ENCODE results near the gene MRPL48.

Gene MRPL48

DNA sequence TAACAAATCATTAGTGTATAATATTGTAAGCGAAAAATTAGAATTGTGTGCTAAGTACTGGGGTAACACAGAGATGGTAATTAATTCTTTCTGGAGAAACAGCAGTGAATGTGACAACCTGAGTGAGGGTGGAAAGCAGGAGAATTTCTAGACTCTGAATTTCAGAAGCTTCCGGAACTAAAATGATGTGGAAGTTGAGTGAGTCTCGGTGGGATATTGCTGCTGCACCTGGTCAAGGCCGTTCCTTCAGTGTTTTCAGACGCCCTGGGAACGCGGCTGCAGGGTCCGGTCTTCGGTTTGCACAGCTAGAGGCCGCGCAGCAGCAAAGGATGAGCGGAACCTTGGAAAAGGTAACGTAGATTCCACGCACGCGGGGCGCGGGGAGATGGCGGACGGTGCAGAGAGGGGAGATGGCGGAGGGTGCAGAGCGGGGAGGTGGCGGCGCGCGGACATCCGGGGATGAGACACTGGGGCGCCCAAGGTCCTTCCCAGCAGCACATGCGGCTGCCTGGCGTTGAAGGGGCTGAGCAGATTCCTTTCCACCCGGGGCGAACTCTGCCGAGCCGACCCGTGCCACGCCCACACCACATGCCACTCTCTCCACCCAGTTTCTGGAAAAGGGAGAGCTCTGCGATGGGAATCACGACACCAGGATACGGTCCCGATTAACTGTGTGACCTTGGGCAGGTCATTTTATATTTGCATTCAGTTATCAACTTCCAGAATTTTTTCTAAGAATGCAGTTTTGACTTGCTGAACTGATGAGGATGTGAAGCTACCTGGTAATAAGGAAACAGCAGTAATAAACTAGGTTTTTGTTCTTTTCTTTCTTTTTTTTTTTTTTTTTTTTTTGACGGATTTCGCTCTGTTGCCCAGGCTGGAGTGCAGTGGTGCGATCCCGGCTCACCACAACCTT lies at the start of gene MRPL48:
Gene MRPL48, plus strand, starts transcription at position 232 of the 916 bp plus-strand sequence. Its CDS starts 98 bp downstream, at position 330.
- Histone ChIP-seq H3F3A (ENCODE audit: insufficient read depth) (peaks cover 14% of the 10 kb centered on the region; the same call in 1 of the 2 replicates), H4K20me1 (ENCODE audit: low read depth, low read length) (no peaks in the 10 kb centered on the region), H3K4me3 (ENCODE audit: insufficient read depth, low read length, poor library complexity, severe bottlenecking) (peak within 1 kb of the TSS; percentile 90), H3K9ac (ENCODE audit: low read length) (peak within 1 kb of the TSS; percentile 82), H3K4me2 (ENCODE audit: low read depth, low read length, poor library complexity, severe bottlenecking) (peak within 1 kb of the TSS; percentile 83), H3K27me3 (ENCODE audit: low read length) (no peaks in the 10 kb centered on the region), H3K36me3 (ENCODE audit: low read length) (no peaks in the 10 kb centered on the region), H2AFZ (ENCODE audit: low read depth, low read length, severe bottlenecking) (peak within 1 kb of the TSS; percentile 98), H3K27ac (ENCODE audit: low read depth, low read length) (peak within 1 kb of the TSS; percentile 92), H3K9me2 (replicated peaks; ENCODE audit: insufficient read depth, low read length) (no peaks in the 10 kb centered on the region), H3K79me2 (ENCODE audit: insufficient read depth, low read length) (peaks cover 41% of the 10 kb centered on the region), H3K9me3 (ENCODE audit: insufficient read depth, low read length) (no peaks in the 10 kb centered on the region)
- TF ChIP-seq CTCF (IDR thresholded peaks at IDR 0.05; ENCODE audit: insufficient read depth, low read length, poor library complexity, severe bottlenecking) (no peak), EZH2phosphoT487 (conservative IDR thresholded peaks at IDR 0.05; ENCODE audit: low read length) (no peak)

GRCh38 chr11:73743045-73743444 lies 44.6 kb upstream of the MRPL48 start:
- peaks cover 6% of the 10 kb centered on the region; the same call in 1 of the 2 replicates for H4K20me1 ChIP-seq (ENCODE audit: low read depth, low read length)

DNA sequence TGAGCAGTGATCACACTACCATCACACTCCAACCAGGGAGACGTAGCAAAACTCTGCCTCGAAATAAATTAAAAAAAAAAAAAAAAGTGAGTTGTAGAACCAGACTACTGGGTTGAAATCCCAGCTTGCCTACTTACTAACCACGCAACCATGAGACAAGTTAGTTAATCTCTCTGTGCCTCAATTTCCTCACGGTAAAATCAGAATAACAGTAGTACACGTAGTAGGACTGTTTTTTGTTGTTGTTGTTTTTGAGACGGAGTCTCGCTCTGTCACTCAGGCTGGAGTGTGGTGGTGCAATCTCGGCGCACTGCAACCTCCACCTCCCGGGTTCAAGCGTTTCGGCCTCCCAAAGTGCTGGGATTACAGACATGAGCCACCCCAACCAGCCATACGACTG lies 41.0 kb upstream of the MRPL48 start:
- no peaks in the 10 kb centered on the region for H3K36me3 ChIP-seq (ENCODE audit: low read length)
- no peak overlapping the region for H3K9ac ChIP-seq (ENCODE audit: low read length)
- no peaks in the 10 kb centered on the region for H3K9me2 ChIP-seq (replicated peaks; ENCODE audit: insufficient read depth, low read length)
- peaks cover 6% of the 10 kb centered on the region; the same call in 1 of the 2 replicates for H3F3A ChIP-seq (ENCODE audit: insufficient read depth)
- H3K79me2 ChIP-seq (ENCODE audit: insufficient read depth, low read length), result peaks cover 95% of the 10 kb centered on the region
- H3K4me2 ChIP-seq (ENCODE audit: low read depth, low read length, poor library complexity, severe bottlenecking), result no peak overlapping the region
- TF ChIP-seq CTCF (IDR thresholded peaks at IDR 0.05; ENCODE audit: insufficient read depth, low read length, poor library complexity, severe bottlenecking) (no peak), EZH2phosphoT487 (conservative IDR thresholded peaks at IDR 0.05; ENCODE audit: low read length) (no peak)
- H3K27ac ChIP-seq (ENCODE audit: low read depth, low read length), result no peak overlapping the region
- peaks cover 7% of the 10 kb centered on the region; the same call in 1 of the 2 replicates for H4K20me1 ChIP-seq (ENCODE audit: low read depth, low read length)
- no peak overlapping the region for H2AFZ ChIP-seq (ENCODE audit: low read depth, low read length, severe bottlenecking)
- no peak overlapping the region for H3K4me3 ChIP-seq (ENCODE audit: insufficient read depth, low read length, poor library complexity, severe bottlenecking)
- no peaks in the 10 kb centered on the region for H3K9me3 ChIP-seq (ENCODE audit: insufficient read depth, low read length)
- H3K27me3 ChIP-seq (ENCODE audit: low read length), result no peaks in the 10 kb centered on the region

More at GRCh38 chr11:73743045-73743444, 44.6 kb upstream of the MRPL48 start:
- Histone ChIP-seq H3K27ac (ENCODE audit: low read depth, low read length) (no peak overlapping the region), H3K9me3 (ENCODE audit: insufficient read depth, low read length) (no peaks in the 10 kb centered on the region), H3K36me3 (ENCODE audit: low read length) (no peaks in the 10 kb centered on the region), H3K4me2 (ENCODE audit: low read depth, low read length, poor library complexity, severe bottlenecking) (no peak overlapping the region), H3K9ac (ENCODE audit: low read length) (no peak overlapping the region), H3K79me2 (ENCODE audit: insufficient read depth, low read length) (peaks cover 94% of the 10 kb centered on the region), H3K4me3 (ENCODE audit: insufficient read depth, low read length, poor library complexity, severe bottlenecking) (no peak overlapping the region), H3K27me3 (ENCODE audit: low read length) (no peaks in the 10 kb centered on the region), H3K9me2 (replicated peaks; ENCODE audit: insufficient read depth, low read length) (no peaks in the 10 kb centered on the region), H2AFZ (ENCODE audit: low read depth, low read length, severe bottlenecking) (no peak overlapping the region), H3F3A (ENCODE audit: insufficient read depth) (peaks cover 5% of the 10 kb centered on the region; the same call in 1 of the 2 replicates)
- no peak for TF ChIP-seq EZH2phosphoT487 (conservative IDR thresholded peaks at IDR 0.05; ENCODE audit: low read length)
- no peak for TF ChIP-seq CTCF (IDR thresholded peaks at IDR 0.05; ENCODE audit: insufficient read depth, low read length, poor library complexity, severe bottlenecking)
